ENCODE results near the gene SHH.

The SHH gene

DNA sequence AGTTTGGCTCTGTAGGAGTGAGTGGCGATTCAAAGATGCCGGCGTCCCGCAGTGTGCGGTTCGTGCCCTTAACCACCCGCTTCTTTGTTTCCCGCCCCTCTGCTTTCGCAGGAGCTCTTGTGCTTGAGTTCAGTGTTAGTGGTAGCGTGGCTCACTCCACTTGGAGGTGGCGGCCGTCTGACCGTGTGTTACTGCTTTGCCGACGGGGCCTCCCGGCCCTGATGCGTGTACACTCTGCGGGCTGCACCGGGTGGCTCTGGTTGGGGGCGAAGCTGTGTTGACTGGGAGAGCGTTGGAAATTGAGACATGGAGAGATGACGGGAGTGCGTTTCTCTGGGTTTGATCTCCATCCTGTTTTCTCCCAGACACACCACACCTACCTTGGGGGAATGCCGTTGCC, 31.4 kb downstream of the SHH start:
- TF ChIP-seq, protein P1, sequence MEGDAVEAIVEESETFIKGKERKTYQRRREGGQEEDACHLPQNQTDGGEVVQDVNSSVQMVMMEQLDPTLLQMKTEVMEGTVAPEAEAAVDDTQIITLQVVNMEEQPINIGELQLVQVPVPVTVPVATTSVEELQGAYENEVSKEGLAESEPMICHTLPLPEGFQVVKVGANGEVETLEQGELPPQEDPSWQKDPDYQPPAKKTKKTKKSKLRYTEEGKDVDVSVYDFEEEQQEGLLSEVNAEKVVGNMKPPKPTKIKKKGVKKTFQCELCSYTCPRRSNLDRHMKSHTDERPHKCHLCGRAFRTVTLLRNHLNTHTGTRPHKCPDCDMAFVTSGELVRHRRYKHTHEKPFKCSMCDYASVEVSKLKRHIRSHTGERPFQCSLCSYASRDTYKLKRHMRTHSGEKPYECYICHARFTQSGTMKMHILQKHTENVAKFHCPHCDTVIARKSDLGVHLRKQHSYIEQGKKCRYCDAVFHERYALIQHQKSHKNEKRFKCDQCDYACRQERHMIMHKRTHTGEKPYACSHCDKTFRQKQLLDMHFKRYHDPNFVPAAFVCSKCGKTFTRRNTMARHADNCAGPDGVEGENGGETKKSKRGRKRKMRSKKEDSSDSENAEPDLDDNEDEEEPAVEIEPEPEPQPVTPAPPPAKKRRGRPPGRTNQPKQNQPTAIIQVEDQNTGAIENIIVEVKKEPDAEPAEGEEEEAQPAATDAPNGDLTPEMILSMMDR (IDR thresholded peaks at IDR 0.05), result no peak
- no peak overlapping the region for H3K4me3 ChIP-seq
- no peak overlapping the region for H3K27ac ChIP-seq
- DNase-seq (ENCODE audit: low spot score), result no peak

- Histone ChIP-seq H3K27ac (no peak overlapping the region), H3K4me3 (no peak overlapping the region)
- TF ChIP-seq, protein P1 (IDR thresholded peaks at IDR 0.05), result no peak
- DNase-seq (ENCODE audit: low spot score), result no peak
These were observed 33.9 kb downstream of the SHH start for GRCh38 chr7:155778349-155778748.

- no peak overlapping the region for H3K27ac ChIP-seq
- DNase-seq (ENCODE audit: low spot score), result no peak
- TF ChIP-seq, protein P1 (IDR thresholded peaks at IDR 0.05), result no peak
- H3K4me3 ChIP-seq, result no peak overlapping the region
These were observed 35.7 kb downstream of the SHH start for GRCh38 chr7:155776606-155777005.

GRCh38 chr7:155775691-155776090, 36.6 kb downstream of the SHH start:
- TF ChIP-seq, protein P1 (IDR thresholded peaks at IDR 0.05), result no peak
- DNase-seq (ENCODE audit: low spot score), result no peak
- H3K27ac ChIP-seq, result no peak overlapping the region
- H3K4me3 ChIP-seq, result no peak overlapping the region

GRCh38 chr7:155774947-155775346, 37.3 kb downstream of the SHH start:
- no peak for DNase-seq (ENCODE audit: low spot score)
- Histone ChIP-seq H3K27ac (no peak overlapping the region), H3K4me3 (no peak overlapping the region)
- TF ChIP-seq, protein P1 (IDR thresholded peaks at IDR 0.05), result no peak

GRCh38 chr7:155773531-155773930, 38.7 kb downstream of the SHH start:
- H3K27ac ChIP-seq, result no peak overlapping the region
- no peak overlapping the region for H3K4me3 ChIP-seq
- DNase-seq (ENCODE audit: low spot score), result no peak
- TF ChIP-seq, protein P1 (IDR thresholded peaks at IDR 0.05), result no peak

DNA sequence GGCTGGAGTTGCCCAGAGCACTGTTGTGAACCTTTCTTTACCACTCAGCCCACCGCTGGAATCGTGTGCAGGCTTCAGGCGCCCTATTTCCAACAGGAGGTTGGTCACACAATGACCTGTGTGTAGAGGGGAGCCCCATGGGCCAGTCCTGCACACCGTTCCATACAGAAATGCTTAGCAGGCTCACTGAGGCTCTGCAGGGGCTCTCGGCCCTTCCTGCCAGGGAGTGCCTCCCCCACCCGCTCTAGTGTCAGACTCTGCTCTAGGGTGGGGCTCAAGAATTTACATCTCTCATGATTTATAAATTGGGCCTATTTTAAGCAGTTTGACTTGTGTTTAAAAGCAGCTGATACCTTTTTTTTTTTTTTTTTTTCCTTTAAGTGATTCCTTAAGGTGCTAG, 42.0 kb downstream of the SHH start:
- Histone ChIP-seq H3K4me3 (no peak overlapping the region), H3K27ac (no peak overlapping the region)
- TF ChIP-seq, protein P1 (IDR thresholded peaks at IDR 0.05), result no peak
- DNase-seq (ENCODE audit: low spot score), result no peak

Data from coronary artery (tissue), 2 donors.